ENCODE measurements around the gene CRADD.

GRCh38 chr12:93667672-93668071 lies 9.5 kb upstream of the CRADD start:
- TF ChIP-seq CTCF (IDR thresholded peaks at IDR 0.05), result no peak
- TF ChIP-seq POLR2A (IDR thresholded peaks at IDR 0.05; ENCODE audit: low read depth), result no peak
